HG03159 (cell line): ENCODE data around the gene CLPTM1L.
A peak's percentile ranks its signal among the peaks of the same experiment; 100 is the strongest.
"Not testable (repeated sequence)": the region's sequence is repeated elsewhere in the genome, so short reads cannot be mapped to it uniquely, and the experiment has no call there.

ENCODE experiments used
- ATAC-seq: cut with Tn5 transposase; IDR thresholded peaks from one replicate; pipeline ENCODE4 v1.9.1; 2021; ENCODE audit warnings: mild to moderate bottlenecking, moderate library complexity; ENCODE audit not compliant: unreplicated experiment

The CLPTM1L gene

DNA sequence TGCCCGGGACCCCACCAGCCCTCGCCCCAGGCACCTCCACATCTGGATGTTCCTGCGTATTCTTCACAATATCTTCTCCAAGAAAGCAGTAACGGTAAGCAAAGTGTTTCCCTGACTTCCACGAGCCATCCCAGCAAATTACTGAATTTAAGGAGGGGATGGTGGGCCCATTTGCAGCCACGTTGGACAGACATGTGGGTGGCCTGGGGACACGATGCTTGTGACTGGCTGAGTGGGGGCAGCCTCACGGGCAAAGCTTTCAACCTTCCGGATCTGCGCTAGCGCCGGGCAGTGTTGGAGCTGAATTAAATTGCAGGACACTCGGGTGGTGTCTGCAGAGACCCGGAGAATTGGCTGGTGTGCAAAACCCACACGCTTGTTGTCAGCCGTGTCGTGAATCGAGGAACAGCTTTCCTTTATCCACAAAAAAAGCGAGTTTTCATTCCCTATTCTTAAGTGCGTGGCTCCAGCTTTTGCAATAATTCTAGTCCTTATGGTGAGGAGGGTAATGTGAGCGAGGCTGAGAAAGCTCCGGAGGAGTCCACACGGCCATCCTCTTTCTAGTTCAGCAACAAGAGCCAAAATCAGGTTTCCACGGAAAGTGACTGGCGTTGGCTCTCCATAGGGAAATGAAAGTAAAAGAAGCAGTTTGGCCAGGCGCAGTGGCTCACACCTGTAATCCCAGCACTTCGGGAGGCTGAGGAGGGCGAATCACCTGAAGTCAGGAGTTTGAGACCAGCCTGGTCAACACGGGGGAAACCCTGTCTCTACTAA is 17.5 kb upstream of the CLPTM1L start:
- no peak for ATAC-seq

DNA sequence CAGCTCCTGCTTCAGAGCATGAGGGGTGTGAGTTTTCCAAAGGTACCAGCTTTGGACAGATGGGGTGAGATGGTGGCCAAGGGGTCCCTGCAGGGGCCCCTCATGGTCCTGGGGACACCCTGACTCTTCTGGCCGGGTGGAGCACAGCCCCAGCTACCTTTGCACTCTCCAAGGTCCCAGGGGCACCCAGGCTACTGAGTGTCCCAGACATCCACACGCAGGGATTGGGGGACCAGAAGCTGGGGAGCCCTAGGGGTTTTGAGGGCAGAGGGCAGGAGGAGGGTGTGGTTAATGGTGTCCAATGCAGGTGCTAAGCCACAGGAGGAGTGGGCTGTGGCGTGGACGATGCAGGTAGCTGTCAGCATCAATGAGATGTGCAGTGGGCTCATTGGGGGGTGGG is 16.0 kb upstream of the CLPTM1L start:
- no peak for ATAC-seq

DNA sequence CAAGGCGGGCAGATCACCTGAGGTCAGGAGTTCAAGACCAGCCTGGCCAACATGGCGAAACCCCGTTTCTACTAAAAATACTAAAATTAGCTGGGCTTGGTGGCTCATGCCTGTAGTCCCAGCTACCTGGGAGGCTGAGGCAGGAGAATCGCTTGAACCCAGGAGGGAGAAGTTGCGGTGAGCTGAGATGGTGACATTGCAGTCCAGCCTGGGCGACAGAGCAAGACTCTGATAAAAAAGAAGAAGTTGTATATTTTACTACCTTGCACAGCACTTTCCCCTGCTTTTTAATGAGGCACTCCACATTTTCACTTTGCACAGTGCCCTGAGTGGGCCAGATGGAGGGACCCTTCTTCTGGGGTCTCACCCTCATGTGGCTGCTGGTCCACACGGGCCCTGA is 15.5 kb upstream of the CLPTM1L start:
- ATAC-seq = not testable (repeated sequence)

DNA sequence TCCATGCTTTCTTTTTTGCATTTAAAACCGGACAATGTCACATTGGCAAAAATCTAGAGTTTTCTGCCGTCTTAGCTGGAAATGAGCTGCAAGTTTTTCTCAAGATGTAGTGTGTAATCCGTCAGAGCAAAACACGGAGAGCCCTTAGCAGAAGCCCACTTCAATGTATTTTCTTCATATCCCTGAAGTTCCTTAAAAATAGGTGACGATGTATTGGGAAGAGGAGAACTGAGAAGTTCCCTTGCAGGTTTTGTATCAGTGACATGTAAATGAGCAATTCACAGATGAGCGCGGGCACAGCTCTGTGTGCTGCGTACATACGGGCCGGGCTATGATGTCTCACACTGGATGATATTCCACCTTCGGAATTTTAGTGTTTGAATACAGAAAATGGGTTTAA is 14.8 kb upstream of the CLPTM1L start:
- ATAC-seq = no peak

DNA sequence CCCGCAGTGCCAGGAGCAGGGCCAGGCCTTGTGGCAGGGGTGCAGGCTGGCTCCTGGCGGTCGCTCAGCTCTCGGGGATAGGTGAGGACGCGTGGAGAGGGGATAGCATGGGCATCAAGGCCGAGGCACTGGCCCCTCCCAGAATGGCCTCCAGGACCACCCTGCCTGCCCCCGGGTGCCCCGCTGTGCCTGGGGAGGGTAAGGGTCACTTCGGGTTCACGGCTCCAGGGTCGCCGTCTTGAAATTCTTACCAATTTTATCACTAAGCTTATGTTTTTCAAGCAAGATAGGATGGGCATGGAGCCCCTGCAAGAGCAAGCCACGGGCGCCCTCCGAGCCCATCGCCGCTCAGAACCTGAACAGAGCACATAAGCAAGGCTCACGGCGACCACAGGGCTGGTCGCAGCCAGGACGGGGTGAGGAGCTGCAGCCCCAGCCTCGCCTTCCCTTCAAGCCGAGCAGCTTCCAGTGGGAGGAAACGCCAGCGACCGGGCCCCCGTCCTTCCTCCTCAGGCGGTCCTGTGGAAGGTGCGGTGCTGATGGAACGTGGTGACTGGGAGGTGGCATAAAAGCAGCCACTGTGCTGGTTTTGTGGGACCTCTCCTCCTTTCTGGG is 14.2 kb upstream of the CLPTM1L start:
- ATAC-seq = no peak

DNA sequence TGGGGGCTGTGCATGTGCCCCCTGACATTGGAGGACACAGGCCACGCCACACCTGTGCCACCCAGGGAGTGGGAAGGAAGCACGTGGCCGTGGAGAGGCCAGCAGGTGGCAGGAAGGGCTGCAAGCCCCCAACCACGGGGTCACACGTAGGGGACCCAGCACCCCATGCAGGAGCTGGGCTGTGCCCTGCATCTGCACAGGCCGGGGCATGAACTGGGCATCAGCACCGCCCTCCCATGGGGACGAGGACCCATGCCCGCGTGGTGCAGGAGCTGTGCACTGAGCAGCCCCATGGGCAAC is 13.8 kb upstream of the CLPTM1L start:
- ATAC-seq = no peak

DNA sequence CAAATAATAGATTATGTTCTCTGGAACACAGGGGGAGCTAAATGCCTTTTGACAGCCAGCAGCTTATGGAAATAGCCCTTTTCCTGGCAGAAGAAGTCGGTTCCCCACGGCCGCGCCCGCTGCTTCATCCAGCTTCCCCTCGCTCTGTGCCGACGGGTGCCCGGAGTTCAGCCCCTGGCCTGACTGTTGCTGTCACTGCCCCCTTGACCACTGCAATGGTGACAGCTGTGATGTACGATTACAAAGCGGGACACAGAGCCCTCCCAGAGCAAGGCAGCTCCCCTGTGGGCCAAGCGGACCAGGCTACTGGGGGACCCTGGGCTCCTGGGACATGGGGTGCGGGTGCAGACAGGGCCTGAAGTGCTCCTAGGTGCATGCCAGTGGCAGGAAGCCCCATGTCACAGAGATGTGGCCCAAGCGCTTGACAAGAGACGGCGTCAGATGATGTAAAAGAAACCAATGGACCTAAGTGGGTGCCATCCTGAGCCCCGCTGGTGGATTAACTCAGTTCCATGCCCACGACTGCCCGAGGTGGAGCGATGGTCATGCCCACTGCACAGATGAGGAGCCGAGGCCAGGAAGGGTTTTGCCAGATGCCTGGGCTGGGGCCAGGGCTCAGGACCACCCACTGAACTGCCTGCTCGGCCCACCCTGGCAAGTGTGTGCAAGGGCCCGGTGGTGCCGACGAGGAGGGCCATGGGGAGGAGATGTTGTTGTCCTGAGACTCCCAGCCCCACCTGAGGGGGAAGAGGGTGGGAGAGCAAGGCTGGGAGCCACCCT is 13.2 kb upstream of the CLPTM1L start:
- ATAC-seq = no peak

DNA sequence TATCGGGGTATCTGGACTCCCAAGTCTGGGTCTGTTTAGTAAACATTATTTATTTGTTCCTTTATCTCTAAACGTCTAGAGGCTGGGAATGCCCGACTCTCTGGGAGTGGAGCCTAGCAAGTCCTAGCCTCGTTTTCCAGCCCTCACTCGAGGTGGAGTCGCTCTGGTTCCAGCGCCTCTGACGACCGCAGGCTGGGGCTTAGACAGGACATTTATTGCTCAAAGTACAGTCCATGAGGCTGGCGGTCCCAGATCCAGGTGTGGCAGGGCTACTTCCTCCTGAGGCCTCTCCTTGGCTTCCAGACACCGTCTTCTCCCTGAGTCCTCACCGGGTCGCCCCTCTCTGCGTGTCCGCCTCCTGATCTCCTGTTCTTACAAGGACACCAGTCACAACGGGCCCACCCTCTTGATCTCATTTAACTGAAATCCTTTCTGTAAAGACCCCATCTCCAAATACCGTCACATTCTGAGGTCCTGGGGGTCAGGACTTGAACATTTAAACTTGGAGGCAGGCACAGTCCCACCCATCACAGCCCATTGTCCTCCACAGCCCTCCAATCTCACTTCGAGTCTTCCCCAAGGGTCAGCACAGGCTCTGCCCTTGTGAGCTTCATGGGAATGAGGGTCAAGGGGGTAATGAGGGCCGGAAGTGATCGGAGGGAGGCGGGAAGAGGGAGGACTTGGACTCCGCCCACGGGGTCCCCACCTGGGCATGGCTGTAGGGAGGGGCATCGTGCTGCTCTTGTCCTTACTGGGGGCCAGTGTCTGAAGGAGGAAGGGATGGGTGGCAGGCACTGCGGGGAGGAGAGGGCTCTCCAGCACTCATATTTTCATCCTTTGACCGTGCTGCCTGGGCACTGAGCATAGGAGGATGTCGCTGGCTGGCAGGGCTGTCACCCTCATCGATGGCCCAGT is 12.2 kb upstream of the CLPTM1L start:
- no peak for ATAC-seq

DNA sequence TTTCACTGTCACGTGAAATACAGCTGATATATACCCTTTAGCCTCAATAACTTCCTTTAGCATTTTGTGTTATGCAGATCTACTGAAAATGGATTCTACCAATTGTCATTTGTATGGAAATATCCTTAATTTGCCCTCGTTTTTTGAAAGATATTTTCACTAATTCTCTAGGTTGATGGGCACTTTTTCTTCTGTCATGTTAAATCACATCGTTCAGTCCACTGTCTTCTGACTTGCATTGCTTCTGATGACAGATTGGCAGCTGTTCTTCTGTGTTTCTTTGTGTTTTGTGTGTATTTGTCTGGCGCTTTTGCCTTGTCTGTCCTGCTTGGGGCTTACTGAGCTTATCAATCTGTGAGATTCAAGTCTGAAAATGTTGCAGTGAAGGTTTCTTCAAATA is 9.7 kb upstream of the CLPTM1L start:
- no peak for ATAC-seq

DNA sequence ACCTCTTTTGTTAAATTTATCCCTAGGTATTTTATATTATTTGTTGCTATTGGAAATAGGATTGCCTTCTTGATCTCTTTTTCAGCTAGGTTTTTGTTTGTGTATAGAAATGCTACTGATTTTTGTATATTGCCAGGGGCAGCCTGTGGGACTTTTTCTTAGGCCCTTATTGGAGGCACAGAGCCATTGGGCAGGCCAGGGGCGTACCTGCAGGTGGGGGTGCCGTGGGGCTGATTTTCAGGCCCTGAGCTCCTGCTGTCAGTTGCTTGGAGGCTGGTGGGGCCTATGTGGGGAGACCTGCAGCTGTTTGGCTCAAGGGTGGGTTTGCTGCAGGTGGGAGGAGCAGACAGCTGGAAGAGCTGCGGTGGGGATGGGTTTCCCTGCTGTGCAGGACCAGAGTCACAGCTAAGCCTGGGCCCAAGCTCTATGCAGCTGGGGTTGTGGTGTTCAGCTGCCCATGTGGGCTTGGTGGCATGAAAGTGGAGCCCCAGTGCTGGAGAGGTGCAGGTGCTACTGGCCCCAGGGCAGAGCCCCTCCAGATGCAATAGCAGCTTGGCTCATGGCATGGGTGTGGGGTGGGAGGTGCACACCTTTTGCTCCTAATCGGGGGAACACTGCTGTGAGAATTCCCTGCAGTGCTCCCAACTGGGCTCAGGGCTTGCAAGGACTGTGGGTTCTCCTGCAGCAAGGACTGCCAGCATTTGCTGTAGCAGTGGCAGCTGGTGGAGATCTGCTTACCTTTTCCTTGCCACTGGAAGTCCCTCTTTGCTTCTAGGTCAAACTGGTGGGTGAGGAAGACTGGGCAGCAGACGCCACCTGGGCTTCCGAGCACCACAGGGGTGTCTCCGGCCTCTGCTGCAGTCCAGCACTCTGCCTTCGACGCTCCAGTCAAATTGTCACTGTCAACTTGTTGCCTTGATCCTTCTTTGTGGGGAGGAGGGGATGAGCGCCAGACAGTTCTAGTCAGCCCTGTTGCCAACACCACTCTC is 7.6 kb upstream of the CLPTM1L start:
- no peak for ATAC-seq

DNA sequence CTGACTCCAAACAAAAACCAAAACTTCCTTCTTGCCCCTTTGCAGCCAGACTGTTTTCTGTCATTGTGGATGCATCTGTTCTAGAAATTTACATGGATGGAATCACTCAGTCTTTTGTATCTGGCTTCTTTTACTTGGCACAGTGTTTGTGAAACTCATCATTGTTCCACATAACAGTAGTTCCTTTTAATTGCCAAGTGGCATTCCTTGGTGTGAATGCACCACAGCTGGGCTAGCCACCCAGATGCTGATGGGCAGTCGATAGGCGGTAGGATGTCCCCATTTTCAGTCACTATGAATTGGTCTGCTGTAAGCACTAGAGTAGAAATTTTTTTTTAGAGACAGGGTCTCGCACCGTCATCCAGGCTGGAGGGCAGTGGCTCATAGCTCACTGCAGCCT is 6.3 kb upstream of the CLPTM1L start:
- ATAC-seq = no peak

DNA sequence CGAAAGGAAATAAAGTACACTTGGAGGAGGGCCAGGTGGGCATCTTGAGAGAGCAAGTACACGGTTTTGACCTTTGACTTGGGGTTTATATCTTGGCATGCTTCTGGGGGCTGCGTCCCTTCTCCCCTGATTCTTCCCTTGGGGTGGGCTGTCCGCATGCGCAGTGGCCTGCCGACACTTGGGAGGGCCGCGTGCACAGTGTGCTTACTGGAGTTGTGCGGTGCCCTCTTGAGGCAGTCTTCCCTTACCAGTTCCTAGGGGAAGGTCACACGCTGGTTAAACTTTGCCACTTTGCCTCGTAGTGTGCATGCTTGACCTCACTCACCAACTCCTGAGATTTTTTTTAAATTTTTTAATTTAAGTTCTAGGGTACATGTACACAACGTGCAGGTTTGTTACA is 4.3 kb upstream of the CLPTM1L start:
- no peak for ATAC-seq

DNA sequence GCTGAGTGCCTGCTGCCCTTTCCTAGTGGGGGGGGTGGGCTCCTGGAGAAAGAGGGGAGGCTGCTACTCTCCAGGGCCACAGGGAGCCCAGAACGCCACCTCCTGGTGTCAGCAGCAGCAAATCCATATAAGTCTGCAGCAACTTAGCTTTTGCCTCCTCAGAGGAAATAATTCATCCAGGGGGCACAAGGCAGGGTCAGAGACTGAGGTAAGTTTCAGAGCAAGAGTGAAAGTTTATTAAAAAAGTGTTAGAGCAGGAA is 4.0 kb upstream of the CLPTM1L start:
- ATAC-seq = no peak

DNA sequence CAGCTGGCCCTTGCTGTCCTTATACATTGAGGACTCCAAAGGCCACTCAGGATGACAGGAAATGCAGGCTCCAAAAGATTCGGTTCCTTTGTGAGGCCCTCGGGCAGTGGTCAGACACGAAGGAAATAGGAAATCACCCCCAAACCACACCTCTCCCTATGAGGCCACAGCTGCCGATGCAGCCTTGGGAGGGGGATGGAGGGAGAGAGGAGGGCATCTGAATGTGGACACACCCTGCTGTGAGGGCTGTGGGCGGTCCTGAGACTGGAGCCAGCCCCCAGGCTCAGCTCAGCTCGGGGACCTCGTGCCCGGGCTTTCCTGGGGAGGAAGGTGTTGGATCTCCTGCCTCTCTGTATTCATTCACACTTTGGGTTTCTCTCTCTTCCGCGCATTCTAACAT is 2.7 kb upstream of the CLPTM1L start:
- no peak for ATAC-seq

DNA sequence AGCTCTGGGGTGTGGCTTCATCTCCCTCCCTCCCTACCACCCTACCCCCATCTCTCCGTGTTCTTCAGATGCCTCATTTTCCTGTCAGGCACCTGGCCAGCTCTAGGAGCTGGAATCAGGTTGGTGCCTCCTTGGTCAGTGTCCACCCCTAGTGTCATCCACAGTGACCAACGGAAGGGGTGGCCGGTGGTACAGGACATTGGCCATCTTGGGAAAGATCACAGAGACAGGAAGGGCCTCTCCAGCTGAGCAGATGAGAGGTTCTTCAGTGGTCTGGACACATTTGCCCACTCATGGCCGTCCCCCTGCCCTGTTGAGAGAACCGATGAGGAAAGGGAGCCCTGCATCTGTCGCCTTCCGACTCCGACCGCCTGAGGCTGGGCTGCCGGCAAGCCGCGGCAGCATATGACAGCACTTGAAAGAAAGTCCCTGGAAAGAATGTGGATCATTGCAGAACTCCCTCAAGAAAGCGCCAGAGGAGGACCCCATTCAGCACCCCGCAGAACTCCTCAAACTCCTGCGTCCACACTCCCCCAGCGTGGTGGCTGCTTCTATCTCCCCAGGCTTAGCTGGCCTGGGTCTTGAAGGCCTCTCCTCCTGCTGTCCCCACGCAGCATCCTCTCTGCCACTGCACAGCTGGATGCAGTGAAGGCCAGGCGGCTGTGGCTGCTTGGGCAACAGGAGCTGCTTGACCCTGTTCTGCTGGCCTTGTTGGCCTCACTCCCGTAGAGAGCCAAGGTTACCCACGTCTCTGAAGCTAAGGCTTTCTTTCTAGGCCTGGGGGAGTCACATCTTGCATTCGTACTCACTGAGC is 1.9 kb upstream of the CLPTM1L start:
- ATAC-seq = no peak

DNA sequence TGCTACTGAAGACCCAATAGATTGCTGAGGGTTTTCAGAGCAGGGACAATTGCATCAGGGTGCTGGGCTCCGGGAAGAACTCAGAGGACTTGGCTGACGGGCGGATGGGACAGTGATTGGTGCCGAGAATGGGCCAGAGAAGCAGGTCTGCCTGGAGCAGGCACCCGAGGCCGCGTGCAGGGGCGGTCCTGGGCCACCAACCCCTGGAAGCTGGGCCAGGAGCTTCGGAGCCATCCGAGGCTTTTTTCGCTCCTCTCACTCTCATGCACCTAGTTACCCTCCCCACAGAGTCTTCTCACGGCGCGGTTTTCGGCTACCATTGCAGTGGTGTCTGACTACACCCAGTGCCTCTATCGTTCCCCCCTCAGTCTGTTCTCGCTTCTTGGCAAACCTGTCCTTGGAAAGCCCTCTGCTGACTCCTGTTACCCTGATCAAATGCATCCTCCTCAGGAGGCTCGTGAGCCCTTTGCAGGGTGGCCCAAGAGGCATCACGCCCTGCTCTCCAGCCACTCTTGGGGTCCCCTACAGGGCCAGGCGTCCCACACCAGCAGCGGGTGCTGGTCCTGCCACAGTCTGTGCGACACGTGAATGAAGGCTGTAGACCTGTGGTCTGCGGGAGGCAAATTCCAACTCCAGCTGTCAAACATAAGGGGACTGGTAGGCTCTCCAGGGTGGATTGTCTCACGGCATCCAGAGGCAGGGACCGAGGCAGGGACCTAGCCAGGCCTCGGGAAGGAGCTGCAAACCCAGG is 1.2 kb upstream of the CLPTM1L start:
- ATAC-seq = no peak

DNA sequence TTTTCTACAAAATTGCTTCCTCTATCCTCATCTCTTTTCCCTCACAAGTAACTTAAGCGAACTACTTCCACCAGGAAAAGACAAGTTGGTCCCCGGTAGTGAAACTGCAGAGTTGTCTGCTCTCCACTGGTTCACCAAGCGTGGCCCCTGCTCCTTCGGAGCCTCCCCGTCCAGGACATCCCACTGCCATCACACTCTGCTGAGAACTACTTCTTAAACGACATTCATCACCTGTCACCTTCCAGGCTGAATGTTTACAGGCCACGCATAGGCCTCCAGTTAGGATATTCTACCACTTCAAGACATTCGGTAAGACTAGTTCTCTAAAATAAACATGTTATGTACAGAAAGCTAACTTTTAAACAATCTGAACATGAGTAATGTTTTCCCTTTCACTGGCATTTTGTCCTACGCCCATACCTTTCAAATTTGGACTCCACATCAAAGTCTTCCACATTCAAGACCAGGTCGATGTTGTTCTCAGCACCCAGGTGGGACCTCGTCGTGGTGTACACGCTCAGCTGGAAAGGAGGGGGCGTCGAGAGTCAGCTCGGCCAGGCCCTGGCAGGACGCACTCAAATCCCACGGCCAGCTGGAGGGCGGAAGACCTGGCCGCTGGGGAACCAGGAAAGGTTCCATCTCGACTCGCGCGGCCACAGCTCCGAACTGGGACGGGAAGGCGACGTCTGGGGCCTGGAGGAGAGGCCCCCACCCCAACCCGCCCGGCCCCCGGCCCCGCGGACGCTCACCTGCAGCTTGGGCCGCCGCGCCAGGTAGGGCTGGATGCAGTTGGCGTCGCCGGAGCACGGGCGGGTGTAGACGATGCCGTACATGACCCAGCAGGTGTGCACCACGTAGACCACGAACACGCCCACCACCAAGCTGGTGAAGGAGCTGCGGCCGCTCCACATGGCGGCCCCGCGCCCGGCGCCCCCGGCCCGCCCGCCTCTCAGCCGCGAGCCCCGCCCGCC is 683 bp downstream of the CLPTM1L start:
- ATAC-seq = peak; percentile 15

DNA sequence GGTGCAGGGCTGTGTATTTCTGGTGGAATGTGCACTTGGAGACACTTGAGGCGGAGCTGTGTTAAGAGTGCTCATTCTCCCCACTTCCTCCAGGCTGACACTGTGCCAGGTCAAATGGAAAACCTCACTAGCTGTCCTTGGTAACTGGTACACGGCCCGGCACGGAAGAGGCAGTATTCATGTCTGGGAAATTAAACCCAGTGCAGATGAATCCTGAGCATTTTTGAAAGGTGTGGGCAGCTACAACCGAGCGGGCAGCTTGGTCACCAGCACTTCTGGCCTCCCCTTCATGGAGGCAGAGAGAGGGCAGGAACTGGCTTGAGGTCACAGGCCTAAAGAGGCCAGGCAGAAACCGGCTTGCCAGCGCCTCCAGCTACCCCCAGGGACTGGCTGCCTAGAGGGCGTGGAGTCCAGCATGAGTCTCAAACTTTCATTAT is 1.6 kb downstream of the CLPTM1L start:
- no peak for ATAC-seq
